AG10803 (cell line): ENCODE data around the gene ATG4B.
A peak's percentile ranks its signal among the peaks of the same experiment; 100 is the strongest.

Experiments used
- DNase-seq: peaks from one replicate; pipeline ENCODE4 v3.0.0; 2010; ENCODE audit warnings: low read depth
- H3K4me3 ChIP-seq: 2 replicates; pipeline ENCODE4 v1.5.1; 2011; ENCODE audit warnings: mild to moderate bottlenecking, low read length, control low read depth
- TF ChIP-seq, protein P1 (sequence below): conservative IDR thresholded peaks from 2 replicates; pipeline ENCODE4 v1.5.1; 2011; ENCODE audit warnings: mild to moderate bottlenecking, low read length, control low read depth, inconsistent platforms

The ATG4B gene

DNA sequence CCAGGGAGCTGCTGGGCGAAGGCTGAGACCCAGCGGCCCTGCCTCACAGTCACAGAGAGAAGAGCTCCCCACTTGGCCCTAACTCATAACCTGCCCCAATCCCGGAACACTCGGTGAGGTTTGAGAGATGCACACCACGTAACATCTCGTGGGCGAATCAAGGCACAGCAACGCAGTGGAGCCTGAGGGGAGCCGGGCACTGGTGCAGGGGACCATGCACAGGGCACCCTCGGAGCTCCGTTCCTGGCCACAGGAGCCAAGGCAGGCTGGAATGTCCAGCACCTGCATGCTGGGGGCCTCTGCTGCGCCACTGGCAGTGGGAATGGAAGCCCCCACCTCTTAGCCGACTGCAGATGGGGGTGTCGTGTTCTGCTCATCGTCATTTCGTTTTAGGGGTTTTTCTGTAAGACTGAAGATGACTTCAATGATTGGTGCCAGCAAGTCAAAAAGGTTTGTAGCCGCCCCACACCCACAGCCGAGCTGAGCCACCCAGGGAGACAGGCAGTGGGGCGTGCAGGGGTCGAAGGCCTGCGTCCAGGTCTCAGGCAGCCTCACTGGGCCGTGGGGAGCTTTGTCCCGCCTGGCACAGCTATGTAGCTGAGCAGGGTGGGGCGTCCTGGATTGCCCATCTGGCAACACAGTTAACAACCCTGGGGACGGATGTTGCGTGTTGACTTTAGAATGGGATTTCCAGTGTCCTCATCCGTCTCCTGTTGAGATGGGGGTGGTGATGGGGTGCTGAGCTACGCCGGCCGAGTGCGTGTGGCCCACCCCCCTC lies 33.0 kb downstream of the ATG4B start:
- H3K4me3 ChIP-seq: no peak overlapping the region
- DNase-seq: no peak
- TF ChIP-seq, protein P1, sequence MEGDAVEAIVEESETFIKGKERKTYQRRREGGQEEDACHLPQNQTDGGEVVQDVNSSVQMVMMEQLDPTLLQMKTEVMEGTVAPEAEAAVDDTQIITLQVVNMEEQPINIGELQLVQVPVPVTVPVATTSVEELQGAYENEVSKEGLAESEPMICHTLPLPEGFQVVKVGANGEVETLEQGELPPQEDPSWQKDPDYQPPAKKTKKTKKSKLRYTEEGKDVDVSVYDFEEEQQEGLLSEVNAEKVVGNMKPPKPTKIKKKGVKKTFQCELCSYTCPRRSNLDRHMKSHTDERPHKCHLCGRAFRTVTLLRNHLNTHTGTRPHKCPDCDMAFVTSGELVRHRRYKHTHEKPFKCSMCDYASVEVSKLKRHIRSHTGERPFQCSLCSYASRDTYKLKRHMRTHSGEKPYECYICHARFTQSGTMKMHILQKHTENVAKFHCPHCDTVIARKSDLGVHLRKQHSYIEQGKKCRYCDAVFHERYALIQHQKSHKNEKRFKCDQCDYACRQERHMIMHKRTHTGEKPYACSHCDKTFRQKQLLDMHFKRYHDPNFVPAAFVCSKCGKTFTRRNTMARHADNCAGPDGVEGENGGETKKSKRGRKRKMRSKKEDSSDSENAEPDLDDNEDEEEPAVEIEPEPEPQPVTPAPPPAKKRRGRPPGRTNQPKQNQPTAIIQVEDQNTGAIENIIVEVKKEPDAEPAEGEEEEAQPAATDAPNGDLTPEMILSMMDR: no peak

DNA sequence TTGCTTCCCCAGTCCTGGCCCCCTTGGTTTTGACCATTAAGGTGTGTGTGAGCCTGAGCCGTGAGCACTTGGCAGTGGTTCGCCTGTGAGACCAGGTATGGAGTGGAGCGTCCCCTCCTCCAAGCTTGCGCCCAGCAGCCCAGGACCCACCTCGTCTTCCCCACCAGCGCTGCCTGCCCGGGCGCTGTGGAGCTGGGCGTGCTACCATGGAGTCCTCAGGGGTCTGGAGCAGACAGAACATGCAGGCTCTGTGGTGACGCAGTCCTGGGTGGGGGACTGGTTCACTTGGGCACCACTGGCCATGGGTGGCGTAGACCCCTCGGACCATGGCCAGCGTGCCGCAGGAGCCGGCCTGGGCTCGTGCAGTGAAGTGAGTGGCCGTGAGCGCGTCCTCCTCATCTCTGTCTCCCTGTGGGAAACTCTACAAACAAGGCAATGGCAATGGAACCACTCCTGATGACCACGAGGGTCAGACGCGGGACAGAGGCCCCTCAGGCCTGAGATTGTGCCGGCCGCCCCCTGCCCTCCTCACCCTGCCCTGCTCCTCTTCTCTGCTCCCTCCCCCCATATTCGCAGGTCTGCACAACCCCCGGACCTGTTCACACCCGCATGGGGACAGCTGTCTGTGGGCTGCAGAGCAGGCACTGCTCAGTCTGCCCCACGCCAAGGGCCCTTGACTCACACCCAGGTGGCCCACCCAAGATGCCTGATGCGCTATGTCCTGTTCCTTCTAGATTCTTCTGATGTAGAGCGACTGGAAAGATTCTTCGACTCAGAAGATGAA lies 34.2 kb downstream of the ATG4B start:
- DNase-seq: no peak
- TF ChIP-seq, protein P1: no peak
- no peak overlapping the region for H3K4me3 ChIP-seq

DNA sequence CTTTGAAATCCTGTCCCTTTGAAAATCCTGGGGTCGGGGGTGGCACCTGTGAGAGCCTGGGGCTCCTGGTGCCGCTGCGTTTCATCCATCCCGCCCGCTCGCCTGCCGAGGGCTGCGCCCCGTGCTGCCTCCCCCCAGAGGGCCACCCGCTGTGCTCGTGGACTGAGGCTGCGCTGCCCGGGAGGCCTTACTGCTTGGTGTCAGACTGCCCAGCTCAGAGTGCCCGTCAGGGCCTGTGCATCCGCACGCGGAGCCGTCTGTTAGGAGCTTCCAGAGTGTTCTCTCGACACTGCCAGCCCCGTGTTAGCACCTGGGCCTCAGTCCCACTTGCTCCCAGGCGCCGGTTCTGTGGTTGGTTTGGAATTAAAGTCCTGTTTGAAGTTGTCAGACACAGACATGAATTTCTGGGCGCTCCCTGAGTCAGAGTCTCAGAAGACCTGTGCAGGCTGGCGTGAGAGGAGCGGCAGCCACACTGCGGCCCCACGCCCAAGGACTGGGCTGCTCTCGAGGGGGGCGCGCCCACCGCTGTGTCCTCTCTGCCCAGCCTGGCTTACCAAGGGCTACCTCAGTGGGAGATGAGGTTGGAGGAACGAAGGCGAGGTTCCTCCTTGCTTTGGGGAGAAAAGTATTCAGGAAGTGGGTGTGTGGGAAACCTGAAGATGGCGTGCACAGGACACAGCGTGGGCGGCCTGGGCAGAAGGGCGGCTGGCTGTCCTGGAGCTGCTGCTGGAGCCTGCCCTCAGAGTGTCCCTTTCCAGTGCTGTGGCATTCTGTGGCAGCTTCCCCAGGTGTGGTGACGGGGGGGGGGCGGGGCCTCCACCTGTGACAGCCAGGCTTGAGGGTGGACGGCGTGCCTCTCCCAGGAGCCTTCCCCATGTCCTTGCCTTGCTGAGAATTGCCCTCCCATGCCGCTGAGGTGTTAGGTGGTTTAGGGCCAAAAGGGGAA lies 35.0 kb downstream of the ATG4B start:
- TF ChIP-seq, protein P1: no peak
- H3K4me3 ChIP-seq: no peak overlapping the region
- DNase-seq: no peak

DNA sequence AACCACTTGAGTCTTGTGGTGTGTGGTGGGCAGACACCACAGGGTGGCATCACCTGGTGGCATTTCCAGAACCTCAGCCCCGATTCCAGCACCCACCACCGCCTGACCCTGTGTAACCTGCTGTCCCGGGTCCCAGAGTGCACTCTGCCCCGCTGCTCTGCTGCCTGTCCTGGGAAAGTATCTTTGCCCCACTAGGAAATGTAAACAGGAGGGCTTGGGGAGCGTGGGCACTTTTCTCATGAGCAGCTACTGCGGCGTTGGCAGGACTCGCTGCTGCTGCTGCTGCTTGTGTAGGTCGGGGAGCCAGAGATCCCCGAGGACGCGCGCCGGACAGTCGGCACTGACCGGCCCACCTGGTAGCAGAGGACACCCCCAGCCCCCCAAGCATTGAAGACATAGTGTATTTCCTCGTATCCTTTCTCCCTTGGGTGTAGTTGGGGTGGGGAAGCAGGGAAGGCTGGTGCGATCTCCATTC lies 35.7 kb downstream of the ATG4B start:
- TF ChIP-seq, protein P1: no peak
- DNase-seq: no peak
- no peak overlapping the region for H3K4me3 ChIP-seq

GRCh38 chr2:241673797-241674725 lies 36.6 kb downstream of the ATG4B start:
- peak; percentile 37 for DNase-seq
- no peak overlapping the region for H3K4me3 ChIP-seq
- TF ChIP-seq, protein P1: no peak

DNA sequence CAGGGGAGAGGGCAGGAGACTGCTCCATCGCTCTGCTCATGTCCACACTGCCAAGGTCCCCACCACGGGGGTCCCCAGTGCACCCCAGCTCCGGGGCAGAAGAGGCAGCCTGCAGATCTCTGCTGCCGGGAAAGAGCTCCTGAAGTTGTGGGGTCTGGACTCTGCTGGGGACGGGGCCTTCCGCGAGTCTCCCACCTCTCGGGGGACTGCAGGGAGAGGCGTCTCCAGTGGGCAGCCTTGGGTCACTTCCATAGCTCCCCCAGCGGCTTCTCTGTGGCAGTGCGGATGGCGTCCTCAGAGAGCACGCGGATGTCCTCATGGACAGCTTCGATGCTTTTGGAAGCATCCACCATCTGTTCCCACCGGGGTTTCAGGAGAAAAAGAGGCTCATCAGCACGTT lies 38.4 kb downstream of the ATG4B start:
- no peak overlapping the region for H3K4me3 ChIP-seq
- TF ChIP-seq, protein P1: no peak
- no peak for DNase-seq
